ENCODE data around the gene PHETA1.

The PHETA1 gene

GRCh38 chr12:111368788-111369495 is at the start of gene PHETA1:
PHETA1 (minus strand) TSS chr12:111369095; CDS start chr12:111363427, 5,668 bp downstream.
- DNase-seq, result peak; percentile 37

DNA sequence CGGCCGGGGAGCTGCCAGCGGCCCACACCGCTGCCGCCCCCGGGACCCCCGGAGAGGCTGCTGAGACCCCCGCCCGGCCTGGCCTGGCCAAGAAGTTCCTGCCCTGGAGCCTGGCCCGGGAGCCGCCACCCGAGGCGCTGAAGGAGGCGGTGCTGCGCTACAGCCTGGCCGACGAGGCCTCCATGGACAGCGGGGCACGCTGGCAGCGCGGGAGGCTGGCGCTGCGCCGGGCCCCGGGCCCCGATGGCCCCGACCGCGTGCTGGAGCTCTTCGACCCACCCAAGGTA is 49.6 kb upstream of the PHETA1 start:
- DNase-seq, result no peak

- no peak for DNase-seq
Measured at GRCh38 chr12:111417784-111418593, 49.1 kb upstream of the PHETA1 start.

- no peak for DNase-seq
Measured at GRCh38 chr12:111417290-111417689, 48.4 kb upstream of the PHETA1 start.

GRCh38 chr12:111414711-111415252 is 45.9 kb upstream of the PHETA1 start:
- DNase-seq, result no peak

GRCh38 chr12:111413442-111414086 is 44.7 kb upstream of the PHETA1 start:
- no peak for DNase-seq

DNA sequence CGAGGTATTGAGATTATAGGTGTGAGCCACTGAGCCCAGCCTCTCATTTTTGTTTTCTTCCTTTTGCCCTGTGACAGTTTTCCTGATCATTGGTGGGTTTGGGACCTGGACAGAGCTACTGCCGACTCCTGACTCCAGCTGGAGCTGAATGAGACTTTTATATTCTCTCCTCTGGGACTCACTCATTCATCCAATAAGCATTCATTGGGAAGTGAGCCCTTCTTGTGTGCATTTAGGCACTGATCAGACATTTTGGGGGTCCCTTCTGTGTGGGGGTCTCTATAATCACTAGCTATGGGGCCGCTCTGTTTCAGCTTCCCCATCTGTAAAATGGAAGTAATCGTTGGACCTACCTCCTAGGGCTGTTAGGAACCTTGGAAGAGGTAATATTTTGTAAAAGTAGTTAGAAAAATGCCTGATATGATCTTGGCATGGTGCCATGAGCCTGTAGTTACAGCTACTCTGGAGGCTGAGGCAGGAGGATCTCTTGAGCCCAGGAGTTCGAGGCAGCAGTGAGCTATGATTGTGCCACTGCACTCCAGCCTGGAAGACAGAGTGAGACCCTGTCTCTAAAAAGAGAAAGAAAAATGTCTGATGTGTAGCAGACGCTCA is 44.0 kb upstream of the PHETA1 start:
- DNase-seq, result no peak

- no peak for DNase-seq
Measured at GRCh38 chr12:111412007-111412829, 43.3 kb upstream of the PHETA1 start.

DNA sequence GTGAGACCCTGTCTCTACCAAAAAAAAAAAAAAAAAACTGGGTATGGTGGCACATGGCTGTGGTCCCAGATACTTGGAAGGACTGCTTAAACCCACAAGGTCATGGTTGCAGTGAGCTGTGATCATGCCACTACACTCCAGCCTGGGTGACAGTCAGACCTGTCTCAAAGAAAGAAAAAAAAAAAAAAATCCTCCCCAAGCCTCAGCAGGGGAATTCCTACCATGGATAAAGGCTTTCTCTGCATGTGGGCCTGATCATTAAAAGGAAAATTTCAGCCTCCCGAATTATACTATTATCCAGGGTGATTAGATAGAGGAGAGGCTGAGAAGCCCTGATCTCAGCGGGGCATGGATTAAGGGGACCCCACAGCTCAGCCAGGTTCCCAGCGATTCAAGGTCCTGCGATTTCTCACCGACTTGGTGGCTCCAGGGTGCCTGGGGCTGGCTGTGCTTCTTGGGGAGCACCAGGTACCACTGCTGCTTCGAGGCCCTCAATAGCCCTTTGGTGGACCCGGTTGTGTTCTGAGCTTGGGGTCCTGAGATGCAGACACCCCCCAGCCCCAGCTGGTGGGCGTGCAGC is 42.4 kb upstream of the PHETA1 start:
- no peak for DNase-seq

DNA sequence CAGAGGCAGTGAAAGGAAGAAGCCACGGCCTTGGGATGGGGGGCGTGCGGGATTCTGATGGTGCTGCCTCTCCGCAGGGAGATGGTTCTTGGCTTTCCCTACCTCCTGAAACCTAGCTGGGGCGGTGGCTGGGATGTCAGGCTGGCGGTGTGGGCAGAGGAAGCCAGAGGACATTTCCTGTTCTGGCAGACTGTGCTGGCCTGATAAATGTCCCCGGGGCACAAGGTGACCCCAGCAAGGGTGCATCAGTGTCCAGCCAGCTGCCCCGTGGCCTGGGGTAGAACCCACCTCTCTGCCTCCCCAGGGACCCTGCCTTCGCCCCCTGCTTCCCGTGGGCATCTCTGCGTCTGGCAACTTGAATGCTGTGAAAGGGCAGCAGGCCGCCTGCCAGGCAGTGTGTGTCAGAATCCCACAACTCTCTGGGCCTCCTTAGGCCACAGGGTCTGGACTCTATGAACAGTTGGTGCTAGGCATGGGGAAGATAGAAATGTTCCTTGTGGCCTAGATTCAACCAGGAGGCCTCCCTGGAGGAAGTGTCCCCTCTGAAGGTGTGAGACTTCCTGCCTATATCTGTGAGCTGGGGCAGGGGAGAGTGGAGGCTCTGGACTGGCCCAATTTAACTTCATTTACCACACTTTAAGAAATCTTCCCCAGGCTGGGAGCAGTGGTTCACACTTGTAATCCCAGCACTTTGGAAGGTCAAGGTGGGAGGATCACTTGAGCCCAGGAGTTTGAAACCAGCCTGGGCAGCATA is 41.7 kb upstream of the PHETA1 start:
- no peak for DNase-seq

DNA sequence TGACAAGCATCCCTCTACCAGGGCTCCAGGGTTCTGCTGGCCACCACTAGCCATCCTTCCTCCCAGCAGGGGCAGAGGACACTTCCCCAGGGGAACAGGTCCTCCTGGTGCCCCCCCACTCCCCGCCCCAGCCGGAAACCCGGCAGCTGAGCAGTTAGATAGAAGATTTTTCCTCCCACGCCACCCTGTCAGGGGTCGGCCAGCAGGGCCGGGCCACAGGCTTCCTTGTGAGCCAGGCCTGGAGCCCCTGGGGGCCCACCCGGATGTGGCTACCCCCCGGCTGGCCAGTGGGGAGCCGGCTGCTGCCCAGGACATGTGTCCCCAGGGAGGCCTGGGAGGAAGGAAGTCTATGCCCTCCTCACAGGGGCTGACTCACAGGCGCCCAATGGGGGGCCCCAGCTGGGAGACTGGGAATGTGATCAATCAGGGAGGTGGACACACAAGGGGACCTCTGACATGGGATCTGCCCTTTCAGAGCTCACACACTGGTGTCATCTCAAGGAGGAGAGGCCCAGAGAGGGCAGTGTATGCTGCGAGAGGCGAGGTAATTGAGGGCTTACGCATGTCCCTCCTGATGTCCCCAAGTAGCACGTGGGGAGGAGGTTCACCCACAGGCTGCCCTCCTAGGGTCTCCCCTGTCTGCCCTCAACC is 41.0 kb upstream of the PHETA1 start:
- DNase-seq, result peak; percentile 78

GRCh38 chr12:111409403-111409779 is 40.5 kb upstream of the PHETA1 start:
- no peak for DNase-seq

- no peak for DNase-seq
Measured at GRCh38 chr12:111408686-111409402, 39.9 kb upstream of the PHETA1 start.

- DNase-seq, result no peak
Measured at GRCh38 chr12:111408116-111408440, 39.2 kb upstream of the PHETA1 start.

DNA sequence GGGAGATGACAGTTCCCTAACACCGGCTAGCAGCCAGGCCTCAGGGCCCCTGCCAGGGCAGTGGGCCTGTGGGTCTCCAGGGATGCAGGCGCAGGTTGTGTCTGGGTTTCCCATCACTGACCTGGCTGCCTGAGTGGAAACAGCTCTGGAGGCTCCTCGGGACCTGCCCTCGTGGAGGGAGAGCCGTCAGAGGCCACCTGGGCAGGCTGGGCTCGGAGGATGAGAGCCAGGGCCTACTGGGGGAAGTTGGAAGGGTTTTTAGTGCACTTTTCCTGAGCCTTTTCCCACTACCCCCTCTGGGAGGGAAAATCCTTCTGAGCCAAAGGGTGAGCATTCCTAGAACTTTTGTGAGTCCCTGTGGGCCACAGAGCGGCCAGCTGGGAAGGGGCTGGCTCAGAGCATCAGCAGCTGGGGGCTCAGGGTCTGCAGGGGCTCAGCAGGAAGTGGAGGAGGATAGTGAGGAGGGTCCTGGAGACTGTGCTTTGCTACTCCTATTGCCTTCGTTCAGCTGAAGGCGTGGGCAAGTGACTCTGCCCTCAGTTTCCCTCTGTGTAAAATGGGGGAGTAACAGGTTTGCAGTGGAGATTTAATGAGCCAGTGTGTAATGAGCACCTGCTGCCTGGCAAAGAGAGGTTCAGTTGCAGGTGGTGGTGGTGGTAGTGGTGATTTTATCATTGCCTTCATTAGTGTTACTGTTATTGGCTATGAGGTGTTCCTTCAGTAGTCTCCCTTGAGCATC is 38.7 kb upstream of the PHETA1 start:
- DNase-seq, result no peak

GRCh38 chr12:111406474-111407376 is 37.8 kb upstream of the PHETA1 start:
- DNase-seq, result peak; percentile 30

- no peak for DNase-seq
Measured at GRCh38 chr12:111405859-111406473, 37.1 kb upstream of the PHETA1 start, which contains the start of gene SH2B3. SH2B3 (plus strand) TSS chr12:111405923; CDS start chr12:111418146, 12,223 bp downstream.
